OCI-LY1 (cell line): ENCODE results near the gene ADAMTS12.

ENCODE experiments used
- H2AFZ ChIP-seq: fragments of 200-600 bp; sonication (generic), shearing (Covaris generic); 2 replicates; pipeline ENCODE4 v1.6.0; 2014; ENCODE audit warnings: antibody characterized with exemption, mild to moderate bottlenecking, low read length
- H3F3A ChIP-seq: fragments of 200-600 bp; sonication (generic), shearing (Covaris generic); 2 replicates; pipeline ENCODE4 v1.6.0; 2014; ENCODE audit warnings: mild to moderate bottlenecking, antibody characterized with exemption, low read length, moderate library complexity; ENCODE audit not compliant: insufficient read depth
- H3K27ac ChIP-seq: fragments of 200-600 bp; sonication (generic); 2 replicates; pipeline ENCODE4 v1.5.1; 2014; ENCODE audit warnings: low read length, mixed run types, mild to moderate bottlenecking, low read depth; ENCODE audit not compliant: poor library complexity, severe bottlenecking
- H3K27me3 ChIP-seq: fragments of 200-600 bp; sonication (generic); 2 replicates; pipeline ENCODE4 v1.6.0; 2014; ENCODE audit warnings: antibody characterized with exemption, mild to moderate bottlenecking, low read length, moderate library complexity; ENCODE audit not compliant: insufficient read depth
- H3K36me3 ChIP-seq: fragments of 200-600 bp; sonication (generic); 2 replicates; pipeline ENCODE4 v1.6.1; 2014; ENCODE audit warnings: mild to moderate bottlenecking, antibody characterized with exemption, low read length, moderate library complexity, mixed read lengths; ENCODE audit not compliant: insufficient read depth
- H3K4me1 ChIP-seq: fragments of 200-600 bp; sonication (generic); 2 replicates; pipeline ENCODE4 v1.5.1; 2014; ENCODE audit warnings: mild to moderate bottlenecking, low read length, moderate library complexity; ENCODE audit not compliant: insufficient read depth, severe bottlenecking
- H3K4me2 ChIP-seq: fragments of 200-600 bp; sonication (generic), shearing (Covaris generic); 2 replicates; pipeline ENCODE4 v1.6.1; 2014; ENCODE audit warnings: low read length
- H3K4me3 ChIP-seq: fragments of 200-600 bp; sonication (generic); 2 replicates; pipeline ENCODE4 v1.5.1; 2014; ENCODE audit warnings: low read length, low read depth, mild to moderate bottlenecking, mixed read lengths; ENCODE audit not compliant: poor library complexity, severe bottlenecking
- H3K79me2 ChIP-seq: fragments of 200-600 bp; shearing (Covaris generic); 2 replicates; pipeline ENCODE4 v1.6.1; 2016; ENCODE audit warnings: mixed run types, low read length, mixed read lengths; ENCODE audit not compliant: insufficient read depth
- H3K9ac ChIP-seq: fragments of 200-600 bp; sonication (generic), shearing (Covaris generic); 2 replicates; pipeline ENCODE4 v1.6.1; 2014; ENCODE audit warnings: mild to moderate bottlenecking, low read length, mixed read lengths
- H3K9me2 ChIP-seq: fragments of 200-600 bp; sonication (generic), shearing (Covaris generic); 2 replicates; pipeline ENCODE4 v1.6.1; 2014; ENCODE audit warnings: low read depth, mild to moderate bottlenecking, low read length, mixed read lengths
- H3K9me3 ChIP-seq: fragments of 200-600 bp; shearing (Covaris generic); 2 replicates; pipeline ENCODE4 v1.6.1; 2014; ENCODE audit warnings: low read length, mixed read lengths
- H4K20me1 ChIP-seq: fragments of 200-600 bp; sonication (generic), shearing (Covaris generic); 2 replicates; pipeline ENCODE4 v1.6.0; 2016; ENCODE audit warnings: mild to moderate bottlenecking, low read length; ENCODE audit not compliant: insufficient read depth
- EZH2 ChIP-seq: fragments of 200-600 bp; sonication (generic), shearing (Covaris generic); IDR thresholded peaks from 2 replicates; pipeline ENCODE4 v1.8.0; 2017; ENCODE audit warnings: borderline replicate concordance, mixed run types, mild to moderate bottlenecking, antibody characterized with exemption, low read length, moderate library complexity, mixed read lengths
- TF ChIP-seq, protein P1 (sequence below): fragments of 200-600 bp; sonication (generic), shearing (Covaris generic); IDR thresholded peaks from 2 replicates; pipeline ENCODE4 v1.5.1; 2017; ENCODE audit warnings: mild to moderate bottlenecking, antibody characterized with exemption, low read length, moderate library complexity, mixed read lengths

ADAMTS12 gene

DNA sequence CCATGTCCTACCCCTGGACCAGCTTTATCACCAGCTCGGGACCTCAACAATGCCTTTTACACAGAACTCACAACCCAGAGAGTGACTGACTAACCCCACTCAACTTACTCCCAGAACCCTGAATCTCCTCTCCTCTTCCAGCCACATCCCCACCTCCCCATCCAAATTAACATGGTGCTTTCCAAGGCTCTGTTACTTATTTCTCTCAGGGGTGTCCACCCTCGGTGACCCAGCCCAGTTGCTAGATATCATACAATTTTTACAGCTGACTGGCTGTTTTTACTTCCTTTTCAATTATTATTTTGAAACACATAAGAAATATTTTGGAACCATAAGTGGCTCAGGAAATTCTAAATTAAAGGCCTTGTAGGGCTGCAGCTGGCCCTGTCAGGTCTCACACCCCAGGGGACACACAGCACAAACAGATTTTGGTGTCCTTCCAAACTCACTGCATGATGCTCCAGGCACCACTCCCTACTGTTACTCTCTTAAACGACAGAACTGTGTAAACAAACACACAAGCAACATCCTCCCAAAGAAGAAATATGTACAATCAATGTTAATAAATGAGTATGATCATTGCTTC lies 180.6 kb downstream of the ADAMTS12 start:
- no peak overlapping the region for H3K9ac ChIP-seq
- H3F3A ChIP-seq = no peaks in the 10 kb centered on the region
- no peaks in the 10 kb centered on the region for H3K36me3 ChIP-seq
- no peak overlapping the region for H3K4me3 ChIP-seq
- H3K27ac ChIP-seq = no peak overlapping the region
- no peaks in the 10 kb centered on the region for H3K9me3 ChIP-seq
- TF ChIP-seq EZH2 = no peak
- TF ChIP-seq, protein P1, sequence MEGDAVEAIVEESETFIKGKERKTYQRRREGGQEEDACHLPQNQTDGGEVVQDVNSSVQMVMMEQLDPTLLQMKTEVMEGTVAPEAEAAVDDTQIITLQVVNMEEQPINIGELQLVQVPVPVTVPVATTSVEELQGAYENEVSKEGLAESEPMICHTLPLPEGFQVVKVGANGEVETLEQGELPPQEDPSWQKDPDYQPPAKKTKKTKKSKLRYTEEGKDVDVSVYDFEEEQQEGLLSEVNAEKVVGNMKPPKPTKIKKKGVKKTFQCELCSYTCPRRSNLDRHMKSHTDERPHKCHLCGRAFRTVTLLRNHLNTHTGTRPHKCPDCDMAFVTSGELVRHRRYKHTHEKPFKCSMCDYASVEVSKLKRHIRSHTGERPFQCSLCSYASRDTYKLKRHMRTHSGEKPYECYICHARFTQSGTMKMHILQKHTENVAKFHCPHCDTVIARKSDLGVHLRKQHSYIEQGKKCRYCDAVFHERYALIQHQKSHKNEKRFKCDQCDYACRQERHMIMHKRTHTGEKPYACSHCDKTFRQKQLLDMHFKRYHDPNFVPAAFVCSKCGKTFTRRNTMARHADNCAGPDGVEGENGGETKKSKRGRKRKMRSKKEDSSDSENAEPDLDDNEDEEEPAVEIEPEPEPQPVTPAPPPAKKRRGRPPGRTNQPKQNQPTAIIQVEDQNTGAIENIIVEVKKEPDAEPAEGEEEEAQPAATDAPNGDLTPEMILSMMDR = no peak
- H3K4me1 ChIP-seq = no peaks in the 10 kb centered on the region
- no peak overlapping the region for H2AFZ ChIP-seq
- H3K79me2 ChIP-seq = no peaks in the 10 kb centered on the region
- no peaks in the 10 kb centered on the region for H3K27me3 ChIP-seq
- no peaks in the 10 kb centered on the region for H4K20me1 ChIP-seq
- no peaks in the 10 kb centered on the region for H3K9me2 ChIP-seq
- no peak overlapping the region for H3K4me2 ChIP-seq

DNA sequence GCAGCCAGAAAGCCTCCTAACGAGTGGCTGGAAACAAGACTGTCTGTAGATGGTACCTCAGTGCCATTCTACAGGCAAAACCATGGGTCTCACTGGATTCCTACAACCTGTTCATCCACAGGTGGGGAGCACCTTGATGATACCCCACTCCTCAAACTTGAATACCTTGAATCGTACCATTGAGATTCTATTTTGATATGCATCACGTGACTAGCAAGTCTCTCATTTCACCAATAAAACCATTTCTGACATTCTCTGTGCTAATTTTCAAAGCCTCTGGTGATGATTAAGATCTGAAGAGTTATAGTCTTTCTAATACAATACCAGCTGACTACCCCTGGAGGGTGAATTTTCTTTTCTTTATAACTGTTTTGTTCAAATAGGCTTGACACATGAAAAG lies 188.9 kb downstream of the ADAMTS12 start:
- Histone ChIP-seq H3K4me1 (no peaks in the 10 kb centered on the region), H3K9me3 (no peaks in the 10 kb centered on the region), H3K27me3 (no peaks in the 10 kb centered on the region), H3K27ac (no peak overlapping the region), H3K9ac (no peak overlapping the region), H3K9me2 (no peaks in the 10 kb centered on the region), H3K4me3 (no peak overlapping the region), H3K79me2 (no peaks in the 10 kb centered on the region), H3K36me3 (no peaks in the 10 kb centered on the region), H4K20me1 (no peaks in the 10 kb centered on the region), H2AFZ (no peak overlapping the region), H3F3A (no peaks in the 10 kb centered on the region), H3K4me2 (no peak overlapping the region)
- TF ChIP-seq, protein P1 = no peak
- TF ChIP-seq EZH2 = no peak

DNA sequence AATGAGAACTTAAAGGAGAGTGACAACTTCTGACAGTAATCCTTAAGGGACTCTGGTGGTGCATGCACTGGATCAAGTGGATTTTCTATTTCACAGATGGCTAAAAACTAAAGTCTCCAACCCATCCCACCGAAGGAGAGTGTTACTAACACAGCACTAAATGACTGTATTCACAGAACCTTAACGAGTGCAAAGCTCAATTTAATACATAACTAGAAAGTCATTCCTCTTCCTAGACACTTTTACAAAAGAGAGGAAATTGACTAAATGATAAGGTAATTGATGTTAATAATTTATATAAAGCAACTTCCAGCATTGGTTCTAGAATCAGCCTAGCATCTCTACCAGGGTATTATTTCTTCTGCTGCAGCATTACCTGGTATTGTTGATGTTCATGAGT lies 189.8 kb downstream of the ADAMTS12 start:
- Histone ChIP-seq H3K4me2 (no peak overlapping the region), H3K36me3 (no peaks in the 10 kb centered on the region), H3F3A (no peaks in the 10 kb centered on the region), H3K9me3 (no peaks in the 10 kb centered on the region), H3K9me2 (no peaks in the 10 kb centered on the region), H3K9ac (no peak overlapping the region), H3K79me2 (no peaks in the 10 kb centered on the region), H3K27ac (no peak overlapping the region), H3K4me3 (no peak overlapping the region), H2AFZ (no peak overlapping the region), H3K27me3 (no peaks in the 10 kb centered on the region), H3K4me1 (no peaks in the 10 kb centered on the region), H4K20me1 (no peaks in the 10 kb centered on the region)
- TF ChIP-seq, protein P1 = no peak
- TF ChIP-seq EZH2 = no peak
